ENCODE results near the gene GUCA1C. TPM values are rescaled to one million over a fixed set of nuclear protein-coding genes. Genes with fewer than 3 reads are reported as not detected.

The GUCA1C gene, protein sequence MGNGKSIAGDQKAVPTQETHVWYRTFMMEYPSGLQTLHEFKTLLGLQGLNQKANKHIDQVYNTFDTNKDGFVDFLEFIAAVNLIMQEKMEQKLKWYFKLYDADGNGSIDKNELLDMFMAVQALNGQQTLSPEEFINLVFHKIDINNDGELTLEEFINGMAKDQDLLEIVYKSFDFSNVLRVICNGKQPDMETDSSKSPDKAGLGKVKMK
- 0.52 TPM for polyA plus RNA-seq (ENCODE audit: insufficient read length)
- long read RNA-seq, donor 1: 0 reads
- long read RNA-seq, donor 2: 0 reads
- long read RNA-seq, donor 3: 0 reads
- long read RNA-seq, donor 4: 0 reads
- long read RNA-seq, donor 5: 0 reads
- long read RNA-seq, donor 6: 0 reads
- long read RNA-seq, donor 7, partial matches to known transcripts: 0 of 1 reads
- long read RNA-seq, donor 7, other reads (novel, unspliced or antisense): 0 of 1 reads
- long read RNA-seq, donor 8: 0 reads

DNA sequence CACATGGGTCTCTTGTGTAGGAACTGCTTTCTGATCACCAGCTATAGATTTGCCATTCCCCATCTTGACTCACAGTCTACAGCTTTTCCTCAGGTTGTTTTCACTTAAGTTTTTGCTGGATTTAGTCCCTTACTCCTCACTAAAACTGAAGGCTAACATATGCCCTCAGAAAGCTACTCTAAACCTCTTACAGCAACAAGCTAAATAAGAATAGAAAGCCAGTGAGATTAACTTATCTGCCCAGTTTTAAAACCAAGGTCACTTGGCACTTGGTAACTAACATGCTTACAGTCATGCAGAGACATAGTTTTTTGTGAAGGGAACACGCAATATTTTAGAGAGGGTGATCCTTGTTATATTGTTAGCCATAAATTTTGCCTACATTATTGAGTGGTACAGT is at the start of gene GUCA1C:
GUCA1C (minus strand) TSS at position 180 of the 400 bp plus-strand sequence; CDS start at position 63, 117 bp downstream.
- DNase-seq: no peak

GRCh38 chr3:108998436-108998835 is 44.8 kb upstream of the GUCA1C start:
- no peak for DNase-seq

DNA sequence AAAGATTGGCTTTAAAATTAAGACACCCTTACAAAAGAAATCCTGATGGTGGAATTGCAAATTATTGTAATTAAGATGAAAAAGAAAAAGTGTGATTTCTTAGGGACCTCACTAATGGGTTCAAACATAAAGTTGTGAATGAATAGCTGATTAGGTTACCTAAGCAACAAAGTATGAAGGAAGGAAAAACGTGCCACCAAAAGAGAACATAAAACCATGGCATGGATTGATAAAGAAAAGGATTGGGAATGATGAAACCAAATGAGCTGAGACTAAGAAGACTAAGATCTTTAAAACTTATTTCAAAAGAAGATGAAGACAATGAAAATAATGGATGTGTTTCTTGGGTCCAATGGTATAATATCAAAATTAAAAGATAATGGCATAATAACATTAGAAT is 32.2 kb upstream of the GUCA1C start:
- no peak for DNase-seq

- no peak for DNase-seq
These were observed 29.4 kb upstream of the GUCA1C start for GRCh38 chr3:108983051-108983450.

- no peak for DNase-seq
These were observed 22.4 kb upstream of the GUCA1C start for GRCh38 chr3:108976058-108976457.

GRCh38 chr3:108973019-108973418 is 19.3 kb upstream of the GUCA1C start:
- DNase-seq: no peak

DNA sequence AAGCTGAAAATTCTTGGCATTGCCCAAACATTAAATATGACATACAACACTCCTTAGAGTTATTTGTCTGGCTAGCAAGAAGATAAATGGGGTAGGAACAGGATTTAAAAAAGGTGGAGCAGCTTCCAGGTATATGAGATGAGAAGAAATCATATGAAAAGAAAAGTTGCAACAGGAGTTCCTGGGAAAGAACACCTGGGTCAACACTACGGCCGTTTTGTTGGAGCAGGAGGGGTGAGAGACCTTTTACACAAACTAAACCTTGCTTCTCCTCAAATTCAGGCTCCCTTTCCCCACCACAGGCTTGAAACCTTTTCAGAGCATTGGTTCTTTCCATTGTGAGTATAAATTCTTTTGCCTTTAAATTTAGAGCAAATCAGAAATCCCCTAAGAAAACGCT is 18.8 kb upstream of the GUCA1C start:
- DNase-seq: no peak

DNA sequence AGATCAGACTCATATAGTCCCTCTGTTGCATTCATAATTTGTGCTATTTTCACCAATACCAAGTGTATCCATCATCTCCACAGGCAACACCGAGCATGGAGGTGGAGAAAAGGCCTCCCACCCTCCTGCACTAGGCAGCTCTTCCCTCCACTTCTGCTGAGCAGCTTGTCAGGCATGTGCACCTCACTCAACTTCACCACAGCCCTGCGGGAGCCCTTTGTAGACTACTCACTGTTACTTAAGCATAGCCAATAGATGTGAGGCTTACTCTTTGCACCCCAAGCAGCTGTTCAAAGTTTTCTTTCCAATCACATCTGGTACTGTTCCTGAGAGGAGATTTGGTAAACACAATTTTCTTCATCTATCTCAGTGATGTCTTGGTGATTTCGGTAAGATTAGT is 16.9 kb upstream of the GUCA1C start:
- DNase-seq: no peak

- DNase-seq: no peak
These were observed 13.1 kb upstream of the GUCA1C start for GRCh38 chr3:108966773-108967172.

GRCh38 chr3:108959017-108959416 is 5.3 kb upstream of the GUCA1C start:
- no peak for DNase-seq

GRCh38 chr3:108953210-108953609 is 469 bp downstream of the GUCA1C start:
- no peak for DNase-seq

- no peak for DNase-seq
These were observed 1.7 kb downstream of the GUCA1C start for GRCh38 chr3:108951820-108952501.

- DNase-seq: no peak
These were observed 5.8 kb downstream of the GUCA1C start for GRCh38 chr3:108947855-108948254.

DNA sequence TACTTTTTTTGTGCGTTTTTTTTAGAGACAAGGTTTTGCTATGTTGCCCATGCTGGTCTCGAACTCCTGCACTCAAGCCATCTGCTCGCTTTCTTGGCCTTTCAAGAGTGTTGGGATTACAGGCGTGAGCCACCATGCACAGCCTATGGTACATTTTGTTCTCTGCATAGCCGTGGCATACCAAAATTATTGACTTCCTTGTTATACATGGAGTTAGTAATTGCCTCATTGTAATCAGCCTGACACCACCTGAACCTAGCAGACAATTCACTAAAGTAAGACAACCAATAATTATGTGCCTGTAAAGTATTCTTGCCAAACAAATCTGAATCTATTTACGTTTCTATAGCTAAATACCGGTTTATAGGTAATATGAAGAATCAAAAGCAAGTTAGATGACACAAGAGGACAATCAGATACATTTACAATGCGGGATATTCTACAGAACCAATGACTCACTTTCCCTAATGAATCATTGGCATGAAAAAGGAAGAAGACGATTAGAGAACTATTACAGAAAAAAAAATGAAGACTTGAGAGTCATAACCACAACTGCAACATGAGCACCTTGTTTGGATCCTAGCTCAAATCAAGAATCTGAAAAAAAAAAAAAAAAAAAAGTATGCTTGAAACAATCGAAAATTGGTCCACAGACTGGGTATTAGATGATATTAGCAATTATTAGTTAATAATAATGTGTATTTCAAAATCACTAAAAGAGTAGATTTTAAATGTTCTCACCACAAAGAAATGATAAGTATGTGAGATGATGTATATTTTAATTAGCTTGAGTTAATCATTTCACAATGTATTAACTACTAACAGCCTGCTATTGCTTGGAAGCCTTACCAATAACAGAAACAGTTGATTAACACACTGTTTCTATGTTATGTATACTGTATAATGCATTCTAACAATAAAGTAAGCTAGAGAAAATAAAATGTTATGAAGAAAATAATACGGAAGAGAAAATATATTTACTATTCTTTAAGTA is 7.1 kb downstream of the GUCA1C start:
- no peak for DNase-seq

GRCh38 chr3:108940568-108941263 is 13.0 kb downstream of the GUCA1C start:
- no peak for DNase-seq

- no peak for DNase-seq
These were observed 13.5 kb downstream of the GUCA1C start for GRCh38 chr3:108940166-108940565.

DNA sequence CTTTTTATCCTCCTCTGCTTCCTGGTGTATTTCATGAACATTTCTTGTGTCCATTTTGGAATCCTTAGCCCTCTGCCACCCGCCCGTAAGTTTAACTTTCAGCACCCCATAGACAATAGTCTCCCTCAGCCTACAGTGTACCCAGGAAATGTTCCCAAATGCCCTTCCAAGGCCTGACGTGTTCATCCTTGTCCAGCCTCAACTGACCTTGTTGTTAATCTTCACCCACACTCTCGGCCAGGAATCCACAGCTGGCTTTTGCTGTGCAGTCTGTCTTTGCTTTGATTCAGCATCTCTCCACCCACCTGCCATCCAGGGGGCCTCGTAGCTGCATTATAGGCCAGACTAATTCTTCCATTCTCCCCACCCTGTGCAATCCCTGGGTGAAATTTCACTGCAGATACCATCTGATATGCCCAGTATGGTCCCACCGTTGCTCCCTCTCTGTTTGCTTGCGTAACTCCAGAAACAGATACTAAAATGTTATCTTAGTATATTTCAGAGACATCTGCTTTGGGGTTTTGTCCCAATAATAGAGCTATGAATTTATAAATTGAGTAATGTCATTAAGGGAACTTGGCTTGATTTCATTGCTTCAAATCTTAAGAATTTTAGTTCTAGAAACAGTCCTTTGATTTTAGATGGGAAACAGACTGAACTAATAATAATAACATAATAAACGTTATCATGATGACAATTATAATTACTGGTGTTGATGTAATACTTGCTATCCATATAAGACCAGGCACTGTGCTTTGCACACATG is 16.6 kb downstream of the GUCA1C start:
- DNase-seq: no peak

DNA sequence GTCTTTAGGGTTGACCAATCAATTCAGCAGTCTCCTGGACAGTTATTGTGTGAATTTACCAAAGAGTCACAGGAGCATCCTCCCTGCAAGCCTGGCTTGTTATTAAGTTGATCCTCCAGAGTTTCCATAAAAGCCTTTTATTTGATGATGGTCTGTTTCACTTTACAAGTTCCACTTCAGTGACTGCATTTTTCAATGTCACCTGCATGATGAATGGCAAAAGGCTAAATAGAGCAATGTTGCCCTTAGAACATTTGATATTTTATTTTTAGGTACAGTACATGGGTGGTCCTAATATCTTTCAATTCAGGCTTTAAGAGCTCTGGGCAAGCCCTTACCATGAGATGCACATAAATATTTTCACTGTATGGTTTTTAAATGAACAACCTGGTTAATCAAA is 22.6 kb downstream of the GUCA1C start:
- no peak for DNase-seq

DNA sequence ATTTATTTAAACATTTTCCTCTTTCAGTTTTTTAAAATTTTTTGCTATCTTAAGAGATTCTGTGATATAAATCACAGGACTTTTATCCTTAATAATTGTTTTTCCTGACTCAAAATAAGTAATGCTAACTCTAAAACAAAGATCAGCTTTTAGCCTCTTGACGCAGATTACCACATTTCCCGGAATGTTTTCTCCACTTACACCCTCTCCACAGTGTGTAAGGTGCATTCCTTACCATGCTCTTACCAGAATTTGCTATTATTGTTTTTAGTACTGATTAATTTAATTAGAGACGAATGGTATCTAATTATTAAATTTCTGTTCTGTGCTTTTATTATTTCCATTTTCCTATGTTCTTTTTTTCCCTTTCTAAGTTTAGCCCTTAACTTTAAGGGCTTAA is 34.8 kb downstream of the GUCA1C start:
- DNase-seq: no peak

DNA sequence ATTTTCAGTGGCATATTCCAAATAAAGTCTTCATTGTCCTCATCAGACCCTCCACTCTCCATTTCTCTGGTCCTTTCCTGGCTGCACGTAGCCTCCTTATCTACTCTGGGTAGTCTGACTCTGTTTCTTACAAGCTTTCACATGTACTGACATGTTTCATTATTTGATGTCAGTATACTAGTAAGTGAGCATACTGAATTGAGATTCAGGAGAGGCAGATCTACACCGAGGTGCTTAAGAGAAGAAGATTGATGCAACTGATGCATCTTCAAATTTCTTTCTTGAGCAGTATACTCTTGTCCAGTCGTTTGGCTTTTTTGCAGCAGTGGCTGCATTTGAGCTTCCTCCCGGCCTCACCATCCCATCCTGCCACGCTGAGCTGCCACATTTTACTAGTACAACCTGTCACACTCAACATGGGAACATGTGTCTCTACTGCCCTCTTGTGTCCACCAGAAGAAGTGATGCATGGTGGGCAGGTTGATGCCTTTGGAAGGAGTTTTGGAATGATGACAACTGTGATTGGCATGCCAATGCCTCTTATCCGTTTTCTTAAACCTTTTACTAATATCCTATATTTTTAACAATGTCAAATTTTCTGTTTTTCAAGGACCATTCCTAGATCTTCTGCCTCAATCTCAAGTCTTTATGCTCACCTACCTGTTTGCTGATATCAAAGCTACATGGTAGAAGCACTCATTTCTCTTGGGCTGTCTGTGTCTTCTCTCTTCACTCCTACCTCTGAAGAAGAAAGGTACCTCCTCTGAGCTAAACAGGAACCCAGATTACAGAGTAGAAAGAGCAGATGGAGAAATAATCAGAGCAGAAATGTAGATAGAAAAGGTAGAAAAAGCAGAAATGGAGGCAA is 38.7 kb downstream of the GUCA1C start:
- peak; percentile 57 for DNase-seq
